GDM1 (cell line): Measurements from ENCODE around the gene GABARAPL2.
"Not testable (repeated sequence)": the region's sequence is repeated elsewhere in the genome, so short reads cannot be mapped to it uniquely, and the experiment has no call there.

Experiments
- DNase-seq: peaks from one replicate; lab custom pipeline; 2025; lab: John Stamatoyannopoulos, UW

The GABARAPL2 gene, protein sequence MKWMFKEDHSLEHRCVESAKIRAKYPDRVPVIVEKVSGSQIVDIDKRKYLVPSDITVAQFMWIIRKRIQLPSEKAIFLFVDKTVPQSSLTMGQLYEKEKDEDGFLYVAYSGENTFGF

DNA sequence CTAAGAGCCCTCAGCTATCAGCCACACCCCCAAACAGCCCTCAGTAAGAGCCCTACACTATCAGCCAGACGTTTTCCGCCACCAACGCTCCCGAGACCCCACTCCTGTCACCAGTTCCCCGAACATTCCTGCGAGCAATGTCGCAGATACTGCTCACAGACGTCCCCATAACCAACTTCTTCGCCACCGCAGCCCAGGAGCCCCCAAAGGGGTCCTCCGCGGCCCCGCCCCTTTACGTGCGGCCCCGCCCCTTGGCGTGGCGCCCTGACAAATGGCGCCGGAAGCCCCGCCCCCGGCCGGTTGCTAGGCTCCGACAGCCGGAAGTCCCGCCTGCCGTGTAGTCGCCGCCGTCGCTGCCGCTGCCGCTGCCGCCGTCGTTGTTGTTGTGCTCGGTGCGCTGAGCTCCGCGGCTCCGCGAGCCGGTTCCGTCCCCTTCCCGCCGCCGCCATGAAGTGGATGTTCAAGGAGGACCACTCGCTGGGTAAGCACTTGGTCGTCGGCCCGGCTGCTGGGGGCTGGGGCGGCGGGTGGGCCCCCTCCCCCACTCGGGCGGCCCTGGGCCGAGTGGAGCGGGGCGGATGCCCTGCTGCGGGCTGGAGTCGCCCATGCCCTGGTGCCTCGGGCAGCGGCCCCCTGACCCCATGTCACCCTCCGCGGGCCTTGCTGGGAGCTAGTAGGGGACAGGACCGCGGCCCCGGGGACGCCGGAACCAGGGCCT is at the start of gene GABARAPL2:
Gene GABARAPL2, plus strand, starts transcription at position 340 of the 718 bp plus-strand sequence. Its CDS starts 108 bp downstream, at position 448.
- DNase-seq: peak; percentile 53

DNA sequence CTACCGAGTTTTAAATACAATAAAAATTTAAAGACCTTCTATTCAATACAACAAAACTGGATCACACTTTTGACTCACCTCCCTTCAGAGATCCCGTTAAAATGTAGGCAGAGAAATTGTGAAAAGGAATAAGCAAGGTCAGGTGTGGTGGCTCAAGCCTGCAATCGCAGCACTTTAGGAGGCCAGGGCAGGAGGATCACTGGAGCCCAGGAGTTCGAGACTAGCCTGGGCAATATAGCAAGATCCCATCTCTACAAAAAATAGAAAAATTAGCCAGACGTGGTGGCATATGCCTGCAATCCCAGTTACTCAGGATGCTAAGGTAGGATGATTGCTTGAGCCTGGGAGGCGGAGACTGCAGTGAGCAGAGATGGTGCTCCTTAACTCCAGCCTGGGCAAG is 47.0 kb upstream of the GABARAPL2 start:
- no peak for DNase-seq

DNA sequence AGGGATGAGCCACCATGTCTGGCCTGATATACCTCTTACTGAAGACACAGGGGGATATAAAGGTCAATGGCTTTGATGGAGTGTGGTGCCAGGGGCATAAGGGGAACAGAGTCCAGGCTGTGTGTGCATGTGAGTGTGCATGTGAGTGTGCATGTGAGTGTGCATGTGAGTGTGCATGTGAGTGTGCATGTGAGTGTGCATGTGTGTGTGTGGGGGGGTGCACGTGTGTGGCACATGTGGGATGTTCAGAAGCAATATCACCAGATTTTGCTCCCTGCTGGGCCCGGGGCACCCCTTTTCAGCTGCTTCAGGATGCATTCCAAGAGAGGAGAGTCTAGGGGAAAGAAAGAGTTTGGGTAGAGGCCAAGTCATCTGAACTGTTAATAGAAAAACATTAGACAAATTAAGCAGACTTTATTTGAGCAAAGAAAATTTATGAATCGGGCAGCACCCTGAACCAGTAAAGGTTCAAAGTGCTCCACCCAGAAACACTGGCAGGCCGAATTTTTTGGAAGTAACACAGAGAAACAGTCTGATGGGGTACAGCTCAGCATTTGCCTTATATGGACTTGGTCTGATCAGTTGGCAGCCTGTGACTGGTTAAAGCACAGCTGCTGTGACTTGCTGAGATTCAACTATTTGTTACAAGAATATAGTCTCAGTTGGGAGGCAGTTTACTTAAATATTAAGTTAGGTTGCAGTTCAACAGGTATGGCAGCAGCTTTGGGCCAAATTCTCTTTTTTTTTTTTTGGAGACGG is 40.0 kb upstream of the GABARAPL2 start:
- DNase-seq: no peak

DNA sequence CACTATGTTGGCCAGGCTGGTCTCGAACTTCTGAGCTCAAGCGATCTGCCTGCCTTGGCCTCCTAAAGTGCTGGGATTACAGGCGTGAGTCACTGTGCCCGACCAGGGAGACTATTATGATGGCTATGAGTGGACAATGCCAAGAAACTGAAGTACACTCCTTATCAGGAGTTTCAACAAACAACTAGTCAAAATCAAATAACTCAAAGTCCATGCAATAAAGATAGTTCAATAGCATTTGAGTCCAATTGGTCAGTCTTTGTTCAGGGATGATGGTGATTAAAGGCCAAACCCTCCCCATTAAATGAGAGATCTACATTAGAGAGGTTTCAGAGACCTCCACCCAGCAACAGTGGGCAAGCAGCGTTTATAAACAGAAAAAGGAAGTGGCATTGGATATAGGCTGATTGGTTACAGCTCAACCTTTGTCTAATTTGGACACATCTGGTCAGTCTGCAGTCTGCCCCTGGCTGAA is 38.3 kb upstream of the GABARAPL2 start:
- DNase-seq: no peak

DNA sequence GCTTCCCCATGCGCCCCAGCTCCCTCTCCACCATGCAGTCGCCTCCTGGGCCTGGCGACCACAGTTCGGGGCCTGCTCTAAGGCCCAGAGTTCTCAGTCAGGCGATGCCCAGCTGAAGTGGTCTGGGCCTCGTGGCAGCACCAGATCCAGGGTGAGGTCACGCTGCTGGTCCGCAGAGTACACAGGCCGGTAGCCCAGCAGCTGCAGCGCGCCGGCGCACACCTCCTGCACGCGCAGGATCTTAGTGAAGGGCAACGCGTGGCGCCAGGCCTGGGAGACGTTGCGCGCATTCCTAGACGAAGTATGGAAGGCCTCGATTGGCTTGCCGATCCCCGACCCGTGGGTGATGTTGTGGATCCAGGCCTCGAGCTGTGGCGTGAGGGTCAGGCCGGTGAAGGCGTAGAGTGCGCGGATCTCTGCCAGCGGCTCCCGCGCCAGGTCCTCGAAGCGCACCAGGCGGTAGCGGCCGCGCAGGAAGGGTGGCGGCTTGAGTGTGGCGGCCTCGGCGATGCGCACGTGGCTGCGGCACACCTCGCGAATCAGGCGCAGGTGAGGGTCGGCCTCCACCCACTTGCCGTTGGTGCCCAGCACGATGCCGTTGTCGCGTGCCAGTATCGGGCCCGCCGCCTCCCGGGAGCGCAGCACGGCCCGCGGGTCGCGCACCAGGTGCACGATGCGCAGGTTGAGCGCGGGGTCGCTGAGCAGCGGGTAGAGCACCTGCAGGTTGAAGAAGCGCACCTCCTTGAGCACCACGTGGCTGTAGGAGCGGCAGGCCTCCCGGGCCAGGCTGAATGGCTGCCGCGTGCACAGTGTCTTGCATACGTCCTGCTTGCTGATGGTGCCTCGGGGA is 36.9 kb upstream of the GABARAPL2 start:
- no peak for DNase-seq

DNA sequence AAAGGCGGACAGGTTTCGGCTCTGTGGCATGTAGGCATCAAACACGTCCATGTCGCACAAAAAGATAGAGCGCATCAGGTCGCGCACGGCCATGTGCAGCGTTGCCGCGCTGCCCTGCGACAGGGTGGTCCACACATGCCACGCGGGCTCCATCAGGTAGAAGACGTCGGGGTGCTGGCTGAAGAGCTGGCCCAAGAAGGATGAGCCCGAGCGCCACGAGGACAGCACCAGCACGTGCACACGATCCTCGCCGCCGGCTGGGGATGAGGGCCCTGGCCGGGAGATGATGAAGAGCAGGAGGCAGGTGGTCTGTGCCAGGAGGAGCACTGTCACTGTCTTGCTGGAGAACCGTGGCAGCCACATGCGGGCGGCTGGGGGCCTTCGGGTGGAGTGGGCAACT is 36.2 kb upstream of the GABARAPL2 start:
- no peak for DNase-seq

DNA sequence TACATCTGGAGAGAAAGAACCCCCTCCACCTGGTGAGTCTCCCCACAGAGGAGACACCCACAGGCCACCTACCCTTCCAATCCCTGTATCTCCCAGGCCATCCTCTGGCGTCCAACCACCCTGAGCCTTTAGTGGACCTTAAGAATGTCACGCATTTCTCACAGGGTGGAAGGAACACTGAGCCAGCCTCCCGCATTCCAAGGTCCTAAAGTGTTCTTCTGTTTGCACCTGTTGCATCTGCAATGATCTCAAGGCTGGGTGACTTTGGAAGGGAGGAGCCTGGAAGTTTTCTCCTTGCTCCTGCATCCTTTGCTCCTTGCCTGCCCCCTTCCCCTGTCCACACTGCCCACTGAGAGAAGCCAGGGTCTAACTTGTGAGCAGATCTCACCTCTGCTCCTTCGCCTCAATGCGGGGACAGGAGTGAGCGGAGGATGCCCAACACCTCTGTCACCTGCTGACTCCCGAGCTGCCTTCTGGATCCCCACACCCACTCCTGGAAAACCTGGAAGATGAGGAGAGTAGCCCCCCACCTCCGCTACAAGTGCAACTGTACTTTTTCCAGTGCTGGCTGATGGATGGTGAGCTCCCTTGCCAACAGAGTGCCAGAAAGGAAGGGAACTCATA is 33.9 kb upstream of the GABARAPL2 start:
- DNase-seq: no peak

DNA sequence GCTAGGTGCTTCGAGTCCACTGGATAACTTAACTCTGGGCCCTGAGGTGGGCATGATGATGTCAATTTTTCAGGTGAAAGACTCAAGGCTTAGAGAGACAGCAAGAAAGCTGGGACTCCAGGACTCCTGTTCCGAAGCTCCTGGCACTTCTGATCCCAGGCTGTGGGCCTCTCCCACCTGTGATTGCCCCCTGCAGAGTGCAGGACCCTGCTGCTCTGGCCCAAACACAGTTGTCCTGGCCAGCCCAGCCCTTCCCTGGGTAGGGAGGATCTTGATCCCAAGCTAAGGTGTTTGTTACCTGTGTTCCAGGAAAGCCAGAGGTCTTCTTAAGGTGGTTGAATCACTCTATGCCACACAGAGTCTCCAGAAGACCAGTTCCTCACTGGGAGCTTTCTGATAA is 33.4 kb upstream of the GABARAPL2 start:
- DNase-seq: no peak

DNA sequence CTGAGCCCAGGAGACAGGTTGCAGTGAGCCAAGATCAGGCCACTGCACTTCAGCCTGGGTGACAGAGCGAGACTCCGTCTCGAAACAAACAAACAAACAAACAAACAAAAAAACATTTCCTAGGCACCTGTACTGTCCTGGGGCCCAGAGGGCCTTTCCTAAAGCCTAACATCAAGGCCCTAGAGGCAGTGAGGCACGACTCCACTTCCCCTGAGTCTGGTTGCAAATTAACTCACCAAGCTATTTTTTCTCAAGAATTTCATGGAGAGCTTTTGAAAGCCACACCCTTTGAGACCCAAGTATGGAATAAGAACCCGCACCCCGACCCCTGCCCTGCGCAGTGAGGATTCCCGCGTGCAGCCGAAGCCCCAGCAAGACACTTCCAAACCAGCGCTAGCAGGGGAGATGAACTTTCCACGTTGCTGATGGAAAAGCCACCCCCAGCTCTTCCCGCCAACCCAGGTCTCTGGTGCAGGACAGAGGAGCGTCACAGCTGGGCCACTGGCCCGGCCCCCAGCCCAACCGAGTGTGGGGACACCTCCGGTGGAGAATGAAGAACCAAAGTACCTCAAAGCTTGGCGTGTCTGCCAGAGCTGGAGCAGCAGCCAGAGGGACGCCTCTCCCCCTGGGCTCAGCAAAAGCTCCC is 31.5 kb upstream of the GABARAPL2 start:
- DNase-seq: no peak

DNA sequence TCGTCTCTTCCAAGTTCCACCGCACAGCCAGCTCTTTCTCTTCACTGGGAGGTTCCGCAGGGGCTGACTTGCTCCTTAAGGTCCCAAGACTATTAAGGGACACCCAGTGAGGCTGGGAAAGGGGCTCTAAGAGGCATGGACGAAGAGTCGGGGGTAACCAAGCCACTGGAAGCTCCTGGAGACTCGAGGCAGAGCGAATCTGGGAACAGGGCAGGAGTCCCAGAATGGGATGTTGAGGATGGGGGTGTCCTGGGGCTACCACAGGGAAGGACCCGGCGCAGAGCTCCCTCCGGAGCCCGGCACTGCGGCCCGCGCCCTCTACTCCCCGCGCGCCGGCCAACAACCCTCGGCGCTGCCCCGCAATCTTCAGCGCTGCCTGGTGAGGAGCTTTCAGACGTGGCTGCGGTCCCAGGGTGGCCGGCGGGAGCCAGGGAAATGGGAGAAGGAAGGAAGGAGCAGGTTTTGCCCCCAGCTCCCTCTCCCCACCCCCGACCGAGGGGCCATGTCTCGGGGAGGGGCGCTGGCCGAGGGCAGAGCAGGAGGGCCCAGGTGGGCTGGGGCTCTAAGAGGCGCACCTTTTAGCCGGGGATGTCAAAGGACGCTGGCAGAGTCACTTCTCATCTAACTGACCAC is 30.9 kb upstream of the GABARAPL2 start:
- no peak for DNase-seq

DNA sequence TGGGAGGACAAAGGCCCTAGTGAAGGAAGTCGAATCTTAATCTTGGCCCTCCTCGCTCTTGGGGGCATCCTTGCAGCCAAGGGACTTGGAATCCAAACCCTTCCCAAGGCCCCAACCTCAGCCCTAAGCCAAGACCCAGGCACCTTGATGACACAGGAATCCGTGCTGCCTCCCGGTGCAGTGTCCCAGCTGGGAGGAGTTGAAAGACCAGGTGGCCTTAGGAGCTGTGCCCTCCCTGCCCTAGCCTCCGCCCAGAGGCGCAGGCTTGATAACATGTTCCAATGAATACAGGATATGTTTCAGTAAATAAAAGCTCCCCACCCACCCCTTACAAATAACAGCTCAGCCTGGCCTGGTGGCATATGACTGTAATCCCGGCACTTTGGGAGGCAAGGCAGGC is 30.3 kb upstream of the GABARAPL2 start, which contains the start of gene CHST5:
Gene CHST5, minus strand, starts transcription at position 208 of the 400 bp plus-strand sequence. CDS start 5,724 bp downstream, outside the sequence.
- DNase-seq: no peak

DNA sequence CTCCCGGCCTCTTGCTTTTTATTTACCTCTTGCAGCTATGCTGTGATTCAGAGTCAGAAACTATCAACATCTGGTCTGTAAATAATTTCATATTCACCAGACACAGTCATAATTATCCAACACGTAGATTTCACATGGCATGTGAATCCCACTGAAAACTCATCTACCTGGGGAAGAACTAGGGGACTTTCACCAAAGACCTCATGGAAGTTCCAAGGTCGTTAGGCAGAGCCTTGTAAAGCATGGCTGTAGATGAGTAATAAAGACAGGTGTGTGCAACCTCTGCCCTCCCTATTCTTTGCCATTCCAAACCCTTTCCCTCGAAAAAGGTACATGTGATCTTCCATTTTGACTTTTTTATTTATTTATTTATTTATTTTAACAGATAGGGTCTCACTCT is 28.4 kb upstream of the GABARAPL2 start:
- no peak for DNase-seq

DNA sequence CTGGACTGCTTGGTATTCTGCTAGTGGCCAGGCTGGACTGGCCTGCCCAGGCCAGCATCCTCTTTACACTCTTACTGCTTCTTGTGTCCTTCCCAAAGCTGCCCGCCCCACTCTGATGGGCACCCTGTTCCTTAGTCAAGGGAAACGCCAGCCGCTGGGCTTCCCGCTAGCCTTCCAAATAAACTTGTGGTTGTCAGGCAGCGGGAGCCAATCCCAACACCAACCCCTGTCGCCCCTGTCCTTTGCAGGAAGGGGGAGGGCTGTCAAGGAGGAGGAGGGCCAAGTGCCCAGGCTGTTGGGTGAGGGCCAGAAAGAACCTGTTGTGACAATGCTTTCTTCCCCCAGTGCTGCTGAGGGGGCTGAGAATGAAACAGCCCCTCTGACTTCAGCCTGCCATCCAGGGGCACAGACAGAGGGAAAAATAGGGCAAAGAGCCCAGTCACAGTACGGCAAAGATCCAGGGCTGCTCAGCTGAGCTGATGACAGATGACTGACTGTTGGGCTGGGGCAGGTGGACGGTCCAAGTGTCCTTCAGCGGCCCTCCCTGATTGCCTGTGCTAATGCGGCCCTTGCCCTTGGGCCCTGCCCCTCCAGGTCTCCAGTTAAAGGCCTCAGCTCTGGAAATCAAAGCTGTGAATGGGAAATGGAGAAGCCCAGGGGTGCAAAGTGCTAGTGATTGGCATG is 27.2 kb upstream of the GABARAPL2 start:
- DNase-seq: not testable (repeated sequence)

DNA sequence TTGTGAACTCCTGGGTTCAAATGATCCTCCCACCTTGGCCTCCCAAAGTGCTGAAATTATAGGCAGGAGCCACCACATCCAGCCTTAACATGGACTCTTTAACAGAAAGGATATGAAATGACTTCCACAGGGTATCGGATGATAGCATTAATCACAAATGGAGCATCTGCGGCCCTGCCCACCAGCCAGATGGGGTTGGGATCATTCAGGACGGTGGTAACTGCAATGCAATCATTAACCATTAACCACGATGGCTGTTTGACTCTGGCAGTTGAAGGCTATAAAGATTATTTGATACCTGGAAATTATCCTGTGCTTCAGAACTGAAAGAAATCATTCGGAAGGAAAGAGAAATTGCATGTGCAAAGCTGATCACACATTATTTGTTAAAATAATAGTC is 24.9 kb upstream of the GABARAPL2 start:
- no peak for DNase-seq

DNA sequence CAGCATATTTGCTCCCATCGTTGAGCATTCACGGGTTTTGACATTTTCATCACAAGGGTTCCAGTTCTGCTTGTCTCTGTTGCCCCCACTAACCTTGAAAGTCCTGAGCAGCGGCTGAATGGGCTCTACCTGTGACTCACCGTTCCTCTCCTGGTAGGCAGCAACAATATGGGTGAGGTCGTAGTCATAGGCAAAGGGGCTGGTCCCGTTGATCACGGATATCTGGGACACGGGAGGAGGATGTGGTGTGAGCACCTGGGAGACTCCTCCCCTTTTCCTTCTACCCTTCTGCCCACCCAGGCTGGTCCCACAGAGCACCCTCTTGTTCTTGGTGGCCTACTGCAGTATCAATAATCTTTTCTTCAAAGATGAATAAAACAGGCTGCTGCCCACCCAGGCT is 23.7 kb upstream of the GABARAPL2 start:
- DNase-seq: not testable (repeated sequence)

DNA sequence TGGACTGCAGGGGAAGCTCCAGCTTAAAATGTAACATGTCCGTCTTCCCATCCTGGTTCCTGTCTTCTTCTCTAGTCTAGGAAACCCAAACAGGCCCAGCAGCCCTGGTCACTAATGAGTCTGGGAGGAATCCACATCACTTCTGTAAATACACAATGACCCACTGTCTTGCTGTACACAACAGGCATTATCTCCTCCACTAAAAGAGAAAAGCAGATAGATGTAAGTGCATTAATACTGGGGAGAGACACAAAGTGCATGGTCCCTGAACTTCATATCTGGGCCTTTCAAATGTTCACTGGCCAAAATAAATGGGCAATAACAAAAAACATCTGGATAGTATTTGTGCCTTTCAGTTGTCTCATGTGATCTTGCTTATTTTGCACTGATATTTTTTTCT is 20.3 kb upstream of the GABARAPL2 start:
- not testable (repeated sequence) for DNase-seq

DNA sequence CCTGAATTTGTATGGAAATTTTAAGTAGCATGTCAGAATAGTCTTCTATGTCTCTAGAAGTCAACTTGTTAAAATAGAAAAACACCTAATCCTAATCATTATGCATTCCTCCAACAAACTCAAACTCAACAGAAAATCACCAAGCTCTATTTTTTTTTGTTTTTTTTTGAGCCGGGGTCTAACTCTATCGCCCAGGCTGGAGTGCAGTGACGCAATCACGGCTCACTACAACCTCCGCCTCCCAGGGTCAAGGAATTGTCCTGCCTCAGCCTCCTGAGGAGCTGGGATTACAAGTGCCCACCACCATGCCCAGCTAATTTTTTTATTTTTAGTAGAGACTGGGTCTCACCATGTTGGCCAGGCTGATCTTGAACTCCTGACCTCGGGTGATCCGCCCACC is 19.9 kb upstream of the GABARAPL2 start:
- no peak for DNase-seq

DNA sequence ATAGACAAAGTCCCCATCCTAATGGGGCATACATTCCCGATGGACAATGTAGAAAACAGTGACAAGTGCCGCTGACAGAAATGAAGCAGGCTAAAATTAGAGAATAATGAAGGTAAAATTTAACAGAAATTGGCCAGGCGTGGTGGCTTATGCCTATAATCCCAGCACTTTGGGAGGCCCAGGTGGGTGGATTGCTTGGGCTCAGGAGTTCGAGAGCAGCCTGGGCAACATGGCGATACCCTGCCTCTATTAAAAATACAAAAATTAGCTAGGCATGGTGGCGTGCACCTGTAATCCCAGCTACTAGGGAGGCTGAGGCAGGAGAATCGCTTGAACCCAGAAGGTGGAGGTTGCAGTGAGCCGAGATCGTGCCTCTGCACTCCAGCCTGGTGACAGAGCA is 17.7 kb upstream of the GABARAPL2 start:
- not testable (repeated sequence) for DNase-seq

DNA sequence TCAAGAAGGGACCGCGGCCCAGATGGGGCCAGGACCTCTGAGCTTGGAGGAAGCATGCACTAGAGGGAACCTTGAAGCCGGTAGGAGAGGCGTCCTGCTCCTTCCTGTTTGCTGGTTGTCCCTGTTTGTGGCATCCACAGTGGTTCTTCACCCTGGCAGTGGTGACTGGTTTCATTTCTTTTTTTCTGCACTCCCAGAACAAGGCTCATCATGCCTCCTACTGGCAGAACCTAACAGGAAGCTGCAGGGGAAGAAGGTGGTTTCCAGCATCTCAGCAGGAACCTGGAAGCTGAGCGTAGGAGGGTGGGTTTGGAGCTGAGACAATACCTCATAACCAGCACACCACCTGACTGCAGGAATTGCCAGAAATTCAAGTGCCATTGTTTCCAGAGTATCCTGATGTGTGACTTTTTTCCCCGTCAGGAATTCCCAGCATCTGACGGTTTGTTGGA is 15.9 kb upstream of the GABARAPL2 start:
- peak; percentile 40 for DNase-seq

DNA sequence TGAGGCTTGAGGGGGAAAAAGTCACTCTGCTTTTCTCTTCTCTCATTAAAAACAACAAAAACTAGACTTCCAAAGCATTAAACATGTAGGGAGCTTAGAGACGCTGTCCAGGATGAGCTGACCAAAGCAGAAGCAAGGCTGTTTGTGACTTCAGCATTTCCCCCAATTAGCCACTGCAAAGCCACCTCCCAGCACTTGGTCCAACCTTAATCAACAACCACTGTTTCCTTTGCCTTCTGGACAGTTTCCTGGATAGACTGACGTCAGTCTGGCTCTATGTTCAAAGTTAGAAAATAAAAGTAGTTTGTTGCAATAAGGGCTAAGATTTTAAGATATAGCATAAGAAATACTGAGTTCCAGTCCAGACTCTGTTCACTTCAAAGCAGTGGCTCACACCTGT is 13.2 kb upstream of the GABARAPL2 start:
- DNase-seq: no peak
